ENCODE data around the gene ZMYND19. TPM values are rescaled to one million over a fixed set of nuclear protein-coding genes. Genes with fewer than 3 reads are reported as not detected.
"Not testable (repeated sequence)": the region's sequence is repeated elsewhere in the genome, so short reads cannot be mapped to it uniquely, and the experiment has no call there.

The ZMYND19 gene
- total RNA-seq, 2 experiments from 2014 or later, result 45.9 to 46.5 TPM

DNA sequence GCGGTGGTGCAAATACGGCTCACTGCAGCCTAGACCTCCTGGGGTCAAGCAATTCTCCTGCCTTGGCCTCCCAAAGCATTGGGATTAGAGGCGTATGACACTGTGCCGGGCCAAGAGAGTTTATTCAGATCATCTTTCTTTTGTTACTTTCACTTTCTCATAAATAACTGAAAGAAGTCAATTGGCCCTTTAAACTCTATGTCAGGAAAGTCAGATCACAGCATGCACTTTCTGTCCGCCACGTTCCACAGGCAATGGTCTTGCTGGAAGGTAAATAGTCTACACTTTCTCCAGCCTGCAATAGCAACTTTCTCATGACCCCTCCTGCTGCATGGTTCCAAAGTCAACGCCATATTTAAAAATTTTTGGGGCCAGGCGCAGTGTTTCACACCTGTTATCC is 8.6 kb upstream of the ZMYND19 start:
- intact Hi-C loops (cut with micrococcal nuclease), result no loop called here
- Mint-ChIP-seq H3K4me3 (no peak overlapping the region), H3K27ac (no peak overlapping the region), H3K27me3 (no peaks in the 10 kb centered on the region), H3K9me3 (no peaks in the 10 kb centered on the region), H3K36me3 (ENCODE audit: low read depth) (no peaks in the 10 kb centered on the region), H3K4me1 (ENCODE audit: low read depth) (peaks cover 8% of the 10 kb centered on the region)
- POLR2A ChIA-PET, result no interaction called here
- ATAC-seq, result no peak
- CTCF ChIA-PET, result no interaction called here
- no peak for DNase-seq
- TF ChIP-seq, protein P1, sequence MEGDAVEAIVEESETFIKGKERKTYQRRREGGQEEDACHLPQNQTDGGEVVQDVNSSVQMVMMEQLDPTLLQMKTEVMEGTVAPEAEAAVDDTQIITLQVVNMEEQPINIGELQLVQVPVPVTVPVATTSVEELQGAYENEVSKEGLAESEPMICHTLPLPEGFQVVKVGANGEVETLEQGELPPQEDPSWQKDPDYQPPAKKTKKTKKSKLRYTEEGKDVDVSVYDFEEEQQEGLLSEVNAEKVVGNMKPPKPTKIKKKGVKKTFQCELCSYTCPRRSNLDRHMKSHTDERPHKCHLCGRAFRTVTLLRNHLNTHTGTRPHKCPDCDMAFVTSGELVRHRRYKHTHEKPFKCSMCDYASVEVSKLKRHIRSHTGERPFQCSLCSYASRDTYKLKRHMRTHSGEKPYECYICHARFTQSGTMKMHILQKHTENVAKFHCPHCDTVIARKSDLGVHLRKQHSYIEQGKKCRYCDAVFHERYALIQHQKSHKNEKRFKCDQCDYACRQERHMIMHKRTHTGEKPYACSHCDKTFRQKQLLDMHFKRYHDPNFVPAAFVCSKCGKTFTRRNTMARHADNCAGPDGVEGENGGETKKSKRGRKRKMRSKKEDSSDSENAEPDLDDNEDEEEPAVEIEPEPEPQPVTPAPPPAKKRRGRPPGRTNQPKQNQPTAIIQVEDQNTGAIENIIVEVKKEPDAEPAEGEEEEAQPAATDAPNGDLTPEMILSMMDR (IDR thresholded peaks at IDR 0.05), result no peak

- H3K27me3 Mint-ChIP-seq; CTCF ChIA-PET; H3K9me3 Mint-ChIP-seq; ATAC-seq; H3K36me3 Mint-ChIP-seq (ENCODE audit: low read depth); POLR2A ChIA-PET; H3K4me3 Mint-ChIP-seq; H3K27ac Mint-ChIP-seq; DNase-seq; H3K4me1 Mint-ChIP-seq (ENCODE audit: low read depth); intact Hi-C loops (cut with micrococcal nuclease): not testable (repeated sequence)
Measured at GRCh38 chr9:137596577-137596976, 6.3 kb upstream of the ZMYND19 start.

GRCh38 chr9:137593176-137593575 is 2.9 kb upstream of the ZMYND19 start:
- no peak overlapping the region for H3K27ac Mint-ChIP-seq
- H3K9me3 Mint-ChIP-seq, result no peaks in the 10 kb centered on the region
- no peak overlapping the region for H3K4me3 Mint-ChIP-seq
- intact Hi-C loops (cut with micrococcal nuclease), result no loop called here
- H3K4me1 Mint-ChIP-seq (ENCODE audit: low read depth), result peaks cover 18% of the 10 kb centered on the region
- H3K27me3 Mint-ChIP-seq, result no peaks in the 10 kb centered on the region
- TF ChIP-seq, protein P1 (IDR thresholded peaks at IDR 0.05), result no peak
- ATAC-seq (no peak), DNase-seq (no peak)
- CTCF ChIA-PET, result no interaction called here
- peaks cover 6% of the 10 kb centered on the region for H3K36me3 Mint-ChIP-seq (ENCODE audit: low read depth)
- POLR2A ChIA-PET, result interaction anchor here (1.0 to 3.0 kb wide), 2 partner anchors 10 to 274 kb away, joined by 3 to 7 read pairs; no protein-coding TSS in a partner anchor

DNA sequence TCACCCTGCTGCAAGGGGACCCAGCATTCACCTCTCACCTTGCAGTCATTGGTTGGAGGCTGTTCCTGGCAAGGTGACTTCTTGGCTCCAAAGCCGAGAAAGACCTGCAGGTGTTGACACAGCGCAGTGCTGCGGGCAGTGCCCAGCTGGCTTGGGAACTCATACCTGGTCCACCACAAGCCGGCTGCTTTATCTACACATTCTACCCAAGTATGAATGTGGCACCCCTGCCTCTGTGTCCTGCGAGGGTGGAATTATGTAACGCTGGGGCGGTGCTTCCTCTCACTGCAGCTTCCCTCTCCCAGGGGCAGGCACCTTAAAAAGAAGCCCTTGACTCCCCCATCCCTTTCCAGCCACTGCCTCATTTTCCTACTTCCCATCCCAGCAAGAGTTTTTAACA is 2.5 kb upstream of the ZMYND19 start:
- TF ChIP-seq, protein P1 (IDR thresholded peaks at IDR 0.05), result no peak
- Mint-ChIP-seq H3K4me3 (no peak overlapping the region), H3K27me3 (no peaks in the 10 kb centered on the region), H3K9me3 (no peaks in the 10 kb centered on the region), H3K4me1 (ENCODE audit: low read depth) (peaks cover 22% of the 10 kb centered on the region), H3K36me3 (ENCODE audit: low read depth) (peaks cover 10% of the 10 kb centered on the region), H3K27ac (no peak overlapping the region)
- ATAC-seq, result no peak
- intact Hi-C loops (cut with micrococcal nuclease), result no loop called here
- POLR2A ChIA-PET, result interaction anchor here (1.3 to 3.0 kb wide), 2 partner anchors 11 to 35 kb away, joined by 3 to 7 read pairs; no protein-coding TSS in a partner anchor
- CTCF ChIA-PET, result interaction anchor here (1.3 kb wide), 1 partner anchor 12 kb away, joined by 3 read pairs; no protein-coding TSS in a partner anchor
- no peak for DNase-seq

DNA sequence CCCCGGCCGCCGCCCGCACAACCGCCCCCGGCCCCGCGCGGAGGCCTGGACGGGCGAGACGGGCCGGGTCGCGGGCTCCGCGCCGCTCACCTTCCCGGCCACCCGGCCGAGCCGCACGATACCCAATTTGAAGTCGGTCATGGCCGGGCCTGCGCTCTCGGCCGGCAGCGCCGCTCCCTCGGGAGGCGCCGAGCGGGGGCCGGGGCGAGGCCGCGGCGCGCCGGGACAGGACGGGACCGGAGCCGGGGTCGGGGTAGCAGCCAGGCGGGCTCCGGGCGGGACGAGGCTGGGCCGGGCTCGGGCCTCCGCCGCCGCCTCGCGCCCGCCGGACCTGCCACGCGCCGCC is 216 bp downstream of the ZMYND19 start:
- intact Hi-C loops (cut with micrococcal nuclease), result no loop called here
- ChIA-PET CTCF (interaction anchor here (1.2 to 1.8 kb wide), 2 partner anchors 8 to 10 kb away, joined by 3 to 5 read pairs; no protein-coding TSS in a partner anchor), POLR2A (interaction anchor here (2.0 to 5.0 kb wide), 3 partner anchors 10 to 32 kb away, joined by 7 to 33 read pairs (median 9); partner anchors contain the start of gene DPH7)
- TF ChIP-seq, protein P1 (IDR thresholded peaks at IDR 0.05), result no peak
- Mint-ChIP-seq H3K9me3 (no peaks in the 10 kb centered on the region), H3K27me3 (no peaks in the 10 kb centered on the region), H3K4me1 (ENCODE audit: low read depth) (peaks cover 23% of the 10 kb centered on the region), H3K4me3 (no peak overlapping the region), H3K27ac (no peak overlapping the region), H3K36me3 (ENCODE audit: low read depth) (peaks cover 21% of the 10 kb centered on the region)
- DNase-seq, result no peak
- ATAC-seq, result peak; percentile 31

All from activated CD8-positive, alpha-beta T cell treated with anti-CD3 and anti-CD28 coated beads for 36 hours (primary cell).